ENCODE results near the gene CASD1. TPM values are rescaled to one million over a fixed set of nuclear protein-coding genes. Genes with fewer than 3 reads are reported as not detected.
A peak's percentile ranks its signal among the peaks of the same experiment; 100 is the strongest.

The CASD1 gene
- polyA plus RNA-seq (3.6 to 7.1 TPM (median 3.6 TPM) in 3 replicates), polyA minus RNA-seq (1.1 to 3.8 TPM (median 2.6 TPM) in 3 replicates)
- 0.75 TPM for polyA plus RNA-seq (2011; ENCODE audit: low read depth)
- polyA plus RNA-seq (2011; cell fraction: cytosol; rRNA removed) = 2.2 and 3.6 TPM in 2 replicates
- polyA plus RNA-seq (2011; cell fraction: nucleus; rRNA removed) = 4.1 and 7.0 TPM in 2 replicates
- polyA plus RNA-seq (2012; ENCODE audit: low replicate concordance) = 1.1 and 2.6 TPM in 2 replicates
- 4.0 TPM for polyA minus RNA-seq (2011; cell fraction: cytosol; rRNA and poly(A)+ RNA removed)
- 9.9 and 10.8 TPM in 2 replicates for polyA minus RNA-seq (2011; cell fraction: nucleus; rRNA and poly(A)+ RNA removed)

GRCh38 chr7:94509264-94509886 lies at the start of gene CASD1:
CASD1 (plus strand) TSS chr7:94509809; CDS start chr7:94510085, 276 bp downstream.
- H3K4me2 ChIP-seq (ENCODE audit: control insufficient read depth, extremely low read depth, insufficient read depth, low read depth, low read length) = peak within 1 kb of the TSS; percentile 89
- peak within 1 kb of the TSS; percentile 87 for H3K9ac ChIP-seq (ENCODE audit: control insufficient read depth, extremely low read depth, insufficient read depth, low read length)
- peak within 1 kb of the TSS; percentile 71 to 78 (median 78) for H3K4me3 ChIP-seq (ENCODE audit: control insufficient read depth in 2 of 3, extremely low read depth in 1 of 3, insufficient read depth in 2 of 3, low read depth in 1 of 3, low read length in 3 of 3)
- H3K9me1 ChIP-seq (ENCODE audit: control insufficient read depth, extremely low read depth, insufficient read depth, low read length) = no peaks in the 10 kb centered on the region
- dilution Hi-C loops (cut with MboI; ENCODE audit: extremely low pct_ligation_motif_present, low sequenced_read_pairs) = no loop called here
- TF ChIP-seq CTCF (optimal IDR thresholded peaks at IDR 0.05 in 1 of 3, IDR thresholded peaks at IDR 0.05 in 1 of 3, conservative IDR thresholded peaks at IDR 0.05 in 1 of 3; ENCODE audit: extremely low read depth in 1 of 3, insufficient read depth in 2 of 3, low read length in 3 of 3) (no peak), EZH2 (IDR thresholded peaks at IDR 0.05; ENCODE audit: low read length) (no peak)
- no peaks in the 10 kb centered on the region for H3K79me2 ChIP-seq (ENCODE audit: control insufficient read depth, insufficient read depth, low read length)
- peaks cover 14% of the 10 kb centered on the region for H3K4me1 ChIP-seq (ENCODE audit: control insufficient read depth, extremely low read depth, insufficient read depth, low read length)
- H3K36me3 ChIP-seq (ENCODE audit: control insufficient read depth in 2 of 2, extremely low read depth in 1 of 2, insufficient read depth in 2 of 2, low read length in 2 of 2) = no peaks in the 10 kb centered on the region
- H3K27ac ChIP-seq (ENCODE audit: control insufficient read depth, insufficient read depth, low read length) = peak within 1 kb of the TSS; percentile 60
- DNase-seq (ENCODE audit: low read depth, low spot score) (no peak), FAIRE-seq (no peak)
- H3K9me3 ChIP-seq (ENCODE audit: control insufficient read depth, low read depth, low read length) = no peaks in the 10 kb centered on the region
- H3K27me3 ChIP-seq (ENCODE audit: control insufficient read depth, extremely low read depth, insufficient read depth, low read length) = no peaks in the 10 kb centered on the region
- peak within 1 kb of the TSS; percentile 98 for H2AFZ ChIP-seq (ENCODE audit: control insufficient read depth, low read length)
- H4K20me1 ChIP-seq (ENCODE audit: control insufficient read depth, extremely low read depth, insufficient read depth, low read length) = no peaks in the 10 kb centered on the region

GRCh38 chr7:94466516-94466915 lies 43.1 kb upstream of the CASD1 start:
- H3K9ac ChIP-seq (ENCODE audit: control insufficient read depth, extremely low read depth, insufficient read depth, low read length) = no peak overlapping the region
- TF ChIP-seq CTCF (optimal IDR thresholded peaks at IDR 0.05 in 1 of 3, IDR thresholded peaks at IDR 0.05 in 1 of 3, conservative IDR thresholded peaks at IDR 0.05 in 1 of 3; ENCODE audit: extremely low read depth in 1 of 3, insufficient read depth in 2 of 3, low read length in 3 of 3) (no peak), EZH2 (IDR thresholded peaks at IDR 0.05; ENCODE audit: low read length) (no peak)
- DNase-seq (ENCODE audit: low read depth, low spot score) (no peak), FAIRE-seq (no peak)
- H3K9me1 ChIP-seq (ENCODE audit: control insufficient read depth, extremely low read depth, insufficient read depth, low read length) = no peaks in the 10 kb centered on the region
- no peaks in the 10 kb centered on the region for H3K79me2 ChIP-seq (ENCODE audit: control insufficient read depth, insufficient read depth, low read length)
- H3K4me3 ChIP-seq (ENCODE audit: control insufficient read depth in 2 of 3, extremely low read depth in 1 of 3, insufficient read depth in 2 of 3, low read depth in 1 of 3, low read length in 3 of 3) = no peak overlapping the region
- H2AFZ ChIP-seq (ENCODE audit: control insufficient read depth, low read length) = no peak overlapping the region
- dilution Hi-C loops (cut with MboI; ENCODE audit: extremely low pct_ligation_motif_present, low sequenced_read_pairs) = no loop called here
- no peaks in the 10 kb centered on the region for H4K20me1 ChIP-seq (ENCODE audit: control insufficient read depth, extremely low read depth, insufficient read depth, low read length)
- no peaks in the 10 kb centered on the region for H3K4me1 ChIP-seq (ENCODE audit: control insufficient read depth, extremely low read depth, insufficient read depth, low read length)
- H3K4me2 ChIP-seq (ENCODE audit: control insufficient read depth, extremely low read depth, insufficient read depth, low read depth, low read length) = no peak overlapping the region
- H3K36me3 ChIP-seq (ENCODE audit: control insufficient read depth in 2 of 2, extremely low read depth in 1 of 2, insufficient read depth in 2 of 2, low read length in 2 of 2) = no peaks in the 10 kb centered on the region
- H3K27me3 ChIP-seq (ENCODE audit: control insufficient read depth, extremely low read depth, insufficient read depth, low read length) = no peaks in the 10 kb centered on the region
- no peak overlapping the region for H3K27ac ChIP-seq (ENCODE audit: control insufficient read depth, insufficient read depth, low read length)
- H3K9me3 ChIP-seq (ENCODE audit: control insufficient read depth, low read depth, low read length) = no peaks in the 10 kb centered on the region

Measured in keratinocyte (primary cell).